Stimulated activated CD8-positive, alpha-beta memory T cell treated with anti-CD3 and anti-CD28 coated beads, Interleukin-12 subunit alpha, Interleukin-12 subunit beta, amount 100 ng/mL, for 24 hours (primary cell): ENCODE data around the gene FGF19.

ENCODE experiments used
- DNase-seq: peaks from one replicate; pipeline ENCODE4 v3.0.0-alpha.2; 2020; ENCODE audit errors: extremely low read depth

The FGF19 gene

GRCh38 chr11:69718147-69718546 is 14.3 kb upstream of the FGF19 start:
- DNase-seq = no peak

GRCh38 chr11:69716891-69717747 is 13.3 kb upstream of the FGF19 start:
- no peak for DNase-seq

- DNase-seq = no peak
Measured at GRCh38 chr11:69716099-69716498, 12.3 kb upstream of the FGF19 start.

GRCh38 chr11:69715446-69715845 is 11.6 kb upstream of the FGF19 start:
- no peak for DNase-seq

- no peak for DNase-seq
Measured at GRCh38 chr11:69711822-69712801, 8.3 kb upstream of the FGF19 start.

- DNase-seq = no peak
Measured at GRCh38 chr11:69708736-69709401, 5.0 kb upstream of the FGF19 start.

- DNase-seq = no peak
Measured at GRCh38 chr11:69707176-69707575, 3.4 kb upstream of the FGF19 start.

GRCh38 chr11:69705901-69706787 is 2.3 kb upstream of the FGF19 start:
- DNase-seq = no peak

GRCh38 chr11:69705351-69705811 is 1.6 kb upstream of the FGF19 start:
- DNase-seq = no peak

- no peak for DNase-seq
Measured at GRCh38 chr11:69704508-69705253, 859 bp upstream of the FGF19 start.

- no peak for DNase-seq
Measured at GRCh38 chr11:69703453-69703767, 412 bp downstream of the FGF19 start.

GRCh38 chr11:69702769-69703452 is 911 bp downstream of the FGF19 start:
- DNase-seq = no peak

- DNase-seq = no peak
Measured at GRCh38 chr11:69702239-69702691, 1.6 kb downstream of the FGF19 start.

GRCh38 chr11:69700278-69701140 is 3.3 kb downstream of the FGF19 start:
- no peak for DNase-seq

- DNase-seq = no peak
Measured at GRCh38 chr11:69699213-69699612, 4.6 kb downstream of the FGF19 start.

- no peak for DNase-seq
Measured at GRCh38 chr11:69698362-69698761, 5.5 kb downstream of the FGF19 start.

GRCh38 chr11:69697861-69698260 is 6.0 kb downstream of the FGF19 start:
- DNase-seq = no peak

GRCh38 chr11:69697469-69697843 is 6.4 kb downstream of the FGF19 start:
- DNase-seq = no peak
